Activated B cell treated with CpG ODN at 0.5 μM for 24 hours (primary cell): ENCODE data around the gene ASB2. TPM values are rescaled to one million over a fixed set of nuclear protein-coding genes. Genes with fewer than 3 reads are reported as not detected.

ENCODE experiments used
- ATAC-seq: fragments of 200-7000 bp; cut with Tn5 transposase; one replicate; pipeline ENCODE4 v1.10.0; 2021; ENCODE audit warnings: low read depth, mild to moderate bottlenecking, moderate library complexity
- CTCF ChIA-PET: fragments of 350-600 bp; sonication (Branson Sonifier 250); formaldehyde crosslinking; loops from one replicate; lab custom pipeline; 2021; ENCODE audit warnings: antibody characterized with exemption; lab: Charles Lee
- POLR2A ChIA-PET: fragments of 350-600 bp; sonication (Branson Sonifier 250); formaldehyde crosslinking; loops from one replicate; lab custom pipeline; 2021; ENCODE audit warnings: antibody characterized with exemption; lab: Charles Lee
- DNase-seq: peaks from one replicate; pipeline ENCODE4 v3.0.0; 2022
- H3K27ac Mint-ChIP-seq: one replicate; pipeline ENCODE4 v1.8.0; 2020; ENCODE audit warnings: mixed read lengths
- H3K27me3 Mint-ChIP-seq: one replicate; pipeline ENCODE4 v1.8.0; 2021; ENCODE audit warnings: mixed read lengths
- H3K36me3 Mint-ChIP-seq: one replicate; pipeline ENCODE4 v1.8.0; 2021; ENCODE audit warnings: low read depth, mixed read lengths
- H3K4me1 Mint-ChIP-seq: one replicate; pipeline ENCODE4 v1.8.0; 2021; ENCODE audit warnings: mixed read lengths
- H3K4me3 Mint-ChIP-seq: one replicate; pipeline ENCODE4 v1.8.0; 2020; ENCODE audit warnings: mild to moderate bottlenecking, mixed read lengths
- H3K9me3 Mint-ChIP-seq: one replicate; pipeline ENCODE4 v1.8.0; 2020; ENCODE audit warnings: mixed read lengths
- intact Hi-C: fragments of 100-400 bp; cut with micrococcal nuclease; formaldehyde crosslinking; loops from one replicate; pipeline ENCODE4 v1.15.1; 2024
- total RNA-seq: library from RNA; stranded (reverse); gene quantifications from 2 replicates; pipeline ENCODE4 v1.2.3, GENCODE V29; 2022
- TF ChIP-seq, protein P1 (sequence below): fragments of 200-600 bp; IDR thresholded peaks from one replicate; pipeline ENCODE4 v1.8.0; 2022; ENCODE audit warnings: antibody characterized with exemption, mild to moderate bottlenecking

The ASB2 gene
- total RNA-seq, 1 donor from 2014 or later: 3.1 TPM

- POLR2A ChIA-PET: no interaction called here
- no peaks in the 10 kb centered on the region for H3K36me3 Mint-ChIP-seq
- no peaks in the 10 kb centered on the region for H3K9me3 Mint-ChIP-seq
- H3K27me3 Mint-ChIP-seq: no peaks in the 10 kb centered on the region
- no peak for ATAC-seq
- DNase-seq: no peak
- no peaks in the 10 kb centered on the region for H3K4me1 Mint-ChIP-seq
- no peak overlapping the region for H3K4me3 Mint-ChIP-seq
- TF ChIP-seq, protein P1, sequence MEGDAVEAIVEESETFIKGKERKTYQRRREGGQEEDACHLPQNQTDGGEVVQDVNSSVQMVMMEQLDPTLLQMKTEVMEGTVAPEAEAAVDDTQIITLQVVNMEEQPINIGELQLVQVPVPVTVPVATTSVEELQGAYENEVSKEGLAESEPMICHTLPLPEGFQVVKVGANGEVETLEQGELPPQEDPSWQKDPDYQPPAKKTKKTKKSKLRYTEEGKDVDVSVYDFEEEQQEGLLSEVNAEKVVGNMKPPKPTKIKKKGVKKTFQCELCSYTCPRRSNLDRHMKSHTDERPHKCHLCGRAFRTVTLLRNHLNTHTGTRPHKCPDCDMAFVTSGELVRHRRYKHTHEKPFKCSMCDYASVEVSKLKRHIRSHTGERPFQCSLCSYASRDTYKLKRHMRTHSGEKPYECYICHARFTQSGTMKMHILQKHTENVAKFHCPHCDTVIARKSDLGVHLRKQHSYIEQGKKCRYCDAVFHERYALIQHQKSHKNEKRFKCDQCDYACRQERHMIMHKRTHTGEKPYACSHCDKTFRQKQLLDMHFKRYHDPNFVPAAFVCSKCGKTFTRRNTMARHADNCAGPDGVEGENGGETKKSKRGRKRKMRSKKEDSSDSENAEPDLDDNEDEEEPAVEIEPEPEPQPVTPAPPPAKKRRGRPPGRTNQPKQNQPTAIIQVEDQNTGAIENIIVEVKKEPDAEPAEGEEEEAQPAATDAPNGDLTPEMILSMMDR: no peak
- CTCF ChIA-PET: interaction anchor here (1.0 kb wide), 1 partner anchor 11 kb away, joined by 3 read pairs; no protein-coding TSS in a partner anchor
- intact Hi-C loops: no loop called here
- H3K27ac Mint-ChIP-seq: no peak overlapping the region
Observed at GRCh38 chr14:93928184-93929047, 48.0 kb downstream of the ASB2 start.

DNA sequence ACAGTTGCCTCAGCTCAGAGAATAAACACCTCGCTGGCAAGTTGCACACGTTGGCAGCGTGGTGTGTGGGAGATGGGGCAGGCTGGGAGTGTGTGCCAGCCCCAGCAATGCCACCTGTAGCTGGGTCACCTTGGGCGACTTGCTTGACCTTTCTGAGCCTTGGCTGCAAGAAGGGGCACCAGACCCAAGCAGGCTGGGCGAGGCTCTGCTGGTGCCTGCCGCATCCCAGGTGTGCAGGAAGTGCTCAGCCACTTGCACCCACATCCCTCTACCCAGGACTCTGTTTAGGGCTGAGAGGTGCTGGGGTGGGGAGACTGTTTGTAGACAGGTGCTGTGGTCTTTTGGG, 48.6 kb downstream of the ASB2 start:
- Mint-ChIP-seq H3K4me3 (no peak overlapping the region), H3K27ac (no peak overlapping the region), H3K36me3 (no peaks in the 10 kb centered on the region), H3K27me3 (no peaks in the 10 kb centered on the region), H3K4me1 (no peaks in the 10 kb centered on the region), H3K9me3 (no peaks in the 10 kb centered on the region)
- POLR2A ChIA-PET: no interaction called here
- TF ChIP-seq, protein P1: no peak
- CTCF ChIA-PET: interaction anchor here (1.0 kb wide), 1 partner anchor 12 kb away, joined by 3 read pairs; no protein-coding TSS in a partner anchor
- DNase-seq (no peak), ATAC-seq (no peak)
- intact Hi-C loops: no loop called here

GRCh38 chr14:93926873-93927799, 49.2 kb downstream of the ASB2 start, which contains the start of gene FAM181A:
Gene FAM181A, plus strand, starts transcription at chr14:93927344. Its CDS starts 942 bp downstream, at chr14:93928286.
- no peaks in the 10 kb centered on the region for H3K4me1 Mint-ChIP-seq
- no peak within 1 kb of the TSS for H3K4me3 Mint-ChIP-seq
- no peaks in the 10 kb centered on the region for H3K27me3 Mint-ChIP-seq
- no peaks in the 10 kb centered on the region for H3K36me3 Mint-ChIP-seq
- ChIA-PET POLR2A (no interaction called here), CTCF (no interaction called here)
- intact Hi-C loops: no loop called here
- ATAC-seq: no peak
- no peaks in the 10 kb centered on the region for H3K9me3 Mint-ChIP-seq
- DNase-seq: no peak
- TF ChIP-seq, protein P1: no peak
- no peak within 1 kb of the TSS for H3K27ac Mint-ChIP-seq

GRCh38 chr14:93926245-93926872, 50.0 kb downstream of the ASB2 start:
- CTCF ChIA-PET: no interaction called here
- TF ChIP-seq, protein P1: no peak
- H3K9me3 Mint-ChIP-seq: no peaks in the 10 kb centered on the region

More at GRCh38 chr14:93926245-93926872, 50.0 kb downstream of the ASB2 start:
- Mint-ChIP-seq H3K36me3 (no peaks in the 10 kb centered on the region), H3K27me3 (no peaks in the 10 kb centered on the region), H3K4me1 (no peaks in the 10 kb centered on the region), H3K27ac (no peak overlapping the region), H3K4me3 (no peak overlapping the region)
- ATAC-seq (no peak), DNase-seq (no peak)
- POLR2A ChIA-PET: no interaction called here
- intact Hi-C loops: no loop called here
